A172 (cell line): ENCODE measurements around the gene EBNA1BP2. TPM values are rescaled to one million over a fixed set of nuclear protein-coding genes. Genes with fewer than 3 reads are reported as not detected.
"Not testable (repeated sequence)": the region's sequence is repeated elsewhere in the genome, so short reads cannot be mapped to it uniquely, and the experiment has no call there.

Experiments used
- DNase-seq: peaks from one replicate; pipeline ENCODE4 v3.0.0-alpha.2; 2015; ENCODE audit warnings: low spot score
- total RNA-seq: library from RNA; depleted of rRNA; stranded (reverse); fragments of >200 nt; shearing (Covaris generic); gene quantifications from 2 replicates; pipeline ENCODE4 v1.2.3, GENCODE V29; 2014; rRNA removed

The EBNA1BP2 gene
- total RNA-seq, 1 experiment from 2014 or later, result 244 TPM

GRCh38 chr1:43119928-43120586 is 52.0 kb downstream of the EBNA1BP2 start:
- DNase-seq, result not testable (repeated sequence)

Other genes starting within 250 kb of the EBNA1BP2 start
- gene SLC2A1, start 213.4 kb downstream of the EBNA1BP2 start, total RNA-seq, result 164 and 282 TPM in 2 replicates
- gene CFAP57, start within 50 bp of the EBNA1BP2 start, total RNA-seq, result 0.12 and 0.98 TPM in 2 replicates
- gene TMEM125, start 97.7 kb upstream of the EBNA1BP2 start, total RNA-seq, result not detected in 2 replicates
- not detected in 2 replicates for gene C1orf210, start 113.3 kb upstream of the EBNA1BP2 start, total RNA-seq
- gene TIE1, start 128.7 kb upstream of the EBNA1BP2 start, total RNA-seq, result 0.41 and 3.2 TPM in 2 replicates
- not detected in 2 replicates for gene MPL, start 165.5 kb upstream of the EBNA1BP2 start, total RNA-seq
- gene CDC20, start 186.7 kb upstream of the EBNA1BP2 start, total RNA-seq, result 190 and 245 TPM in 2 replicates
- 101 and 103 TPM in 2 replicates for gene ELOVL1, start 195.7 kb upstream of the EBNA1BP2 start, total RNA-seq
- gene MED8, start 217.5 kb upstream of the EBNA1BP2 start, total RNA-seq, result 76.1 and 80.9 TPM in 2 replicates
- 6.6 and 9.7 TPM in 2 replicates for gene SZT2, start 217.6 kb upstream of the EBNA1BP2 start, total RNA-seq